ENCODE measurements around the gene DMXL1. TPM values are rescaled to one million over a fixed set of nuclear protein-coding genes. Genes with fewer than 3 reads are reported as not detected.
A peak's percentile ranks its signal among the peaks of the same experiment; 100 is the strongest.
"Not testable (repeated sequence)": the region's sequence is repeated elsewhere in the genome, so short reads cannot be mapped to it uniquely, and the experiment has no call there.

Gene DMXL1
- total and polyA plus RNA-seq, 2 experiments from 2014 or later, result 19.5 to 37.4 TPM

GRCh38 chr5:119071561-119071995, 691 bp downstream of the DMXL1 start:
- Histone ChIP-seq H3K9me3 (ENCODE audit: low read depth) (no peaks in the 10 kb centered on the region), H3K4me1 (ENCODE audit: low read depth) (peaks cover 17% of the 10 kb centered on the region), H3K4me3 (peak overlapping the region; percentile 46), H3K27me3 (no peaks in the 10 kb centered on the region), H3K27ac (peak overlapping the region; percentile 86), H3K36me3 (no peaks in the 10 kb centered on the region)
- DNase-seq (ENCODE audit: low read depth in 1 of 2, low spot score in 1 of 2), result no peak
- TF ChIP-seq, protein P1, sequence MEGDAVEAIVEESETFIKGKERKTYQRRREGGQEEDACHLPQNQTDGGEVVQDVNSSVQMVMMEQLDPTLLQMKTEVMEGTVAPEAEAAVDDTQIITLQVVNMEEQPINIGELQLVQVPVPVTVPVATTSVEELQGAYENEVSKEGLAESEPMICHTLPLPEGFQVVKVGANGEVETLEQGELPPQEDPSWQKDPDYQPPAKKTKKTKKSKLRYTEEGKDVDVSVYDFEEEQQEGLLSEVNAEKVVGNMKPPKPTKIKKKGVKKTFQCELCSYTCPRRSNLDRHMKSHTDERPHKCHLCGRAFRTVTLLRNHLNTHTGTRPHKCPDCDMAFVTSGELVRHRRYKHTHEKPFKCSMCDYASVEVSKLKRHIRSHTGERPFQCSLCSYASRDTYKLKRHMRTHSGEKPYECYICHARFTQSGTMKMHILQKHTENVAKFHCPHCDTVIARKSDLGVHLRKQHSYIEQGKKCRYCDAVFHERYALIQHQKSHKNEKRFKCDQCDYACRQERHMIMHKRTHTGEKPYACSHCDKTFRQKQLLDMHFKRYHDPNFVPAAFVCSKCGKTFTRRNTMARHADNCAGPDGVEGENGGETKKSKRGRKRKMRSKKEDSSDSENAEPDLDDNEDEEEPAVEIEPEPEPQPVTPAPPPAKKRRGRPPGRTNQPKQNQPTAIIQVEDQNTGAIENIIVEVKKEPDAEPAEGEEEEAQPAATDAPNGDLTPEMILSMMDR (IDR thresholded peaks at IDR 0.05; ENCODE audit: low read depth, low read length), result no peak

- Histone ChIP-seq H3K4me1 (ENCODE audit: low read depth) (peaks cover 17% of the 10 kb centered on the region), H3K27ac (peak overlapping the region; percentile 86), H3K9me3 (ENCODE audit: low read depth) (no peaks in the 10 kb centered on the region), H3K4me3 (peak overlapping the region; percentile 46), H3K36me3 (no peaks in the 10 kb centered on the region), H3K27me3 (no peaks in the 10 kb centered on the region)
- TF ChIP-seq, protein P1 (IDR thresholded peaks at IDR 0.05; ENCODE audit: low read depth, low read length), result no peak
- DNase-seq (ENCODE audit: low read depth in 1 of 2, low spot score in 1 of 2), result no peak
These were observed 1.6 kb downstream of the DMXL1 start for GRCh38 chr5:119072496-119072895.

GRCh38 chr5:119073746-119074337, 3.0 kb downstream of the DMXL1 start:
- DNase-seq (ENCODE audit: low read depth in 1 of 2, low spot score in 1 of 2); H3K27ac ChIP-seq; H3K36me3 ChIP-seq; H3K4me3 ChIP-seq; H3K9me3 ChIP-seq (ENCODE audit: low read depth); H3K27me3 ChIP-seq: not testable (repeated sequence)
- H3K4me1 ChIP-seq (ENCODE audit: low read depth), result peaks cover 19% of the 10 kb centered on the region

DNA sequence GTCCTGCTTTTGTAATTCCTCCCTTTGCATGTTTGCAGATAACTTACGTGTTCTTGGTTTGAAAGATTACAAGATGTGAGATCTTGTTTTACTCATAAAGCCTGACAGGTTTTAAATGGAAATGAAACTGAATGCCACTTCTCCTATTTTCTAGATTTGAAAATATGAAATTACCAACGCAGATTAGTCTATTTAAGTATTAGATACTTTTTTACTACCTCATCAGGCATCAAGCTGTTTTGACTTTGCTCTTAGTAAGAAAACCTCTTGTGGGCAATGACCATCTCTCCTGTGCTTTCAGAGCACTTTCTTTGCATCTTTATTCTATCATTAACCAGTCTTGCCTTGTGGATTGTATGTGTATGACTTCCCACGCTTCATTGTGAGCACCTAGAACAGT, 3.5 kb downstream of the DMXL1 start:
- H3K9me3 ChIP-seq (ENCODE audit: low read depth), result no peaks in the 10 kb centered on the region
- no peak for DNase-seq (ENCODE audit: low read depth in 1 of 2, low spot score in 1 of 2)
- H3K27me3 ChIP-seq, result no peaks in the 10 kb centered on the region
- H3K27ac ChIP-seq, result no peak overlapping the region
- H3K36me3 ChIP-seq, result no peaks in the 10 kb centered on the region
- TF ChIP-seq, protein P1 (IDR thresholded peaks at IDR 0.05; ENCODE audit: low read depth, low read length), result no peak
- H3K4me1 ChIP-seq (ENCODE audit: low read depth), result peaks cover 25% of the 10 kb centered on the region
- no peak overlapping the region for H3K4me3 ChIP-seq

DNA sequence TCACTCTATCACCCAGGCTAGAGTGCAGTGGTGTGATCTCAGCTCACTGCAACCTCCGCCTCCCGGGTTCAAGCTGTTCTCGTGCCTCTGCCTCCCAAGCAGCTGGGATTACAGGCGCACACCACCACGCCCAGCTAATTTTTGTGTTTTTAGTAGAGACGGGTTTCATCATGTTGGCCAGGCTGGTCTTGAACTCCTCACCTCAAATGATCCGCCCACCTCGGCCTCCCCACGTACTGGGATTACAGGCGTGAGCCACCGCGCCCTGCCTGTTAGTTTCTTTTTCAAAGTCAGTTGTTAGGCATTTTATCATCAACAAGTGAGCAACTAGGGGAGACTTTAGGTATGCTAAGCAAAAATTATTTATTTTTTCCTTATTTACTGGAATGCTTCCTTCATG, 4.4 kb downstream of the DMXL1 start:
- not testable (repeated sequence) for H3K9me3 ChIP-seq (ENCODE audit: low read depth); H3K27me3 ChIP-seq; H3K27ac ChIP-seq; H3K4me3 ChIP-seq; DNase-seq (ENCODE audit: low read depth in 1 of 2, low spot score in 1 of 2); H3K36me3 ChIP-seq
- H3K4me1 ChIP-seq (ENCODE audit: low read depth), result peaks cover 26% of the 10 kb centered on the region

DNA sequence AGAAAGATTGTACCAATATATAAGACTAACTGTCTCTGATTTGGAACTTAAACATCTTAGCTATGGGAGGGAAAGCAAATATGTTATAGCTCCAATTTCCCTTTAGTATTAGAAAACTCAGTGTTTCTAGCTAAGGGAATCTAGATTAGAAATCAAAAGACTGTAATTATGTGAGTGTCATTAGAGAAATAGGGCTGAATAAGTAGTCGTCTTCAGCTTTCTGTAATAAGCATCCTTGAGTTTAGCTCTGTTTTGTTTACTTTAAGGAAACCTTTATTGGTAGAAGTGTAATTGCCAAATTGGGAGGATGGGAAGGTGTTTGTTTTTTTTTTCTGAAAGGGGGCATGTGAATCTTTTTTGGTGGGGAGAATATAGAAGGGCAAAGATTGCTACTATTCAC, 5.2 kb downstream of the DMXL1 start:
- Histone ChIP-seq H3K4me3 (no peak overlapping the region), H3K9me3 (ENCODE audit: low read depth) (no peaks in the 10 kb centered on the region), H3K36me3 (no peaks in the 10 kb centered on the region), H3K4me1 (ENCODE audit: low read depth) (peaks cover 26% of the 10 kb centered on the region), H3K27ac (no peak overlapping the region), H3K27me3 (no peaks in the 10 kb centered on the region)
- DNase-seq (ENCODE audit: low read depth in 1 of 2, low spot score in 1 of 2), result no peak
- TF ChIP-seq, protein P1 (IDR thresholded peaks at IDR 0.05; ENCODE audit: low read depth, low read length), result no peak

Measured in cardiac muscle cell (in vitro differentiated cells and primary cell).